KMS-11 (cell line): ENCODE data around the gene JAKMIP1.

Source experiments
- H2AFZ ChIP-seq: fragments of 200-600 bp; sonication (generic); 2 replicates; pipeline ENCODE4 v1.6.1; 2016; ENCODE audit warnings: antibody characterized with exemption, mixed run types, low read depth
- H3K27ac ChIP-seq: fragments of 200-600 bp; sonication (generic); 2 replicates; pipeline ENCODE4 v1.6.1; 2016; ENCODE audit warnings: mild to moderate bottlenecking, mixed run types
- H3K27me3 ChIP-seq: fragments of 200-600 bp; sonication (generic); 2 replicates; pipeline ENCODE4 v1.6.1; 2017; ENCODE audit warnings: mild to moderate bottlenecking, low read depth, mixed run types, moderate library complexity; ENCODE audit not compliant: insufficient read depth
- H3K36me3 ChIP-seq: fragments of 200-600 bp; sonication (generic); 2 replicates; pipeline ENCODE4 v1.6.1; 2017; ENCODE audit warnings: mild to moderate bottlenecking, mixed run types; ENCODE audit not compliant: insufficient read depth
- H3K4me1 ChIP-seq: fragments of 200-600 bp; sonication (generic); 2 replicates; pipeline ENCODE4 v1.6.1; 2016; ENCODE audit warnings: mild to moderate bottlenecking, low read depth, mixed run types; ENCODE audit not compliant: poor library complexity, severe bottlenecking
- H3K4me2 ChIP-seq: fragments of 200-600 bp; sonication (generic); 2 replicates; pipeline ENCODE4 v1.7.0; 2016; ENCODE audit warnings: mild to moderate bottlenecking, mixed run types
- H3K4me3 ChIP-seq: fragments of 200-600 bp; sonication (generic); IDR thresholded peaks from 2 replicates; pipeline ENCODE4 v1.6.1; 2017; ENCODE audit warnings: low read depth, low read length, mixed read lengths; ENCODE audit not compliant: insufficient read depth
- H3K79me2 ChIP-seq: fragments of 200-600 bp; sonication (generic); 2 replicates; pipeline ENCODE4 v1.6.1; 2016; ENCODE audit warnings: low read depth, mixed run types; ENCODE audit not compliant: insufficient read depth
- H3K9ac ChIP-seq: fragments of 200-600 bp; sonication (generic); 2 replicates; pipeline ENCODE4 v1.6.1; 2016; ENCODE audit warnings: mild to moderate bottlenecking, mixed run types
- H4K20me1 ChIP-seq: fragments of 200-600 bp; sonication (generic); 2 replicates; pipeline ENCODE4 v1.6.1; 2016; ENCODE audit warnings: mild to moderate bottlenecking, mixed run types; ENCODE audit not compliant: insufficient read depth
- CTCF ChIP-seq: fragments of 200-600 bp; sonication (generic); conservative IDR thresholded peaks from 2 replicates; pipeline ENCODE4 v1.6.1; 2017; ENCODE audit warnings: low read depth, mild to moderate bottlenecking, antibody characterized with exemption, low read length, moderate library complexity, mixed read lengths

The JAKMIP1 gene

DNA sequence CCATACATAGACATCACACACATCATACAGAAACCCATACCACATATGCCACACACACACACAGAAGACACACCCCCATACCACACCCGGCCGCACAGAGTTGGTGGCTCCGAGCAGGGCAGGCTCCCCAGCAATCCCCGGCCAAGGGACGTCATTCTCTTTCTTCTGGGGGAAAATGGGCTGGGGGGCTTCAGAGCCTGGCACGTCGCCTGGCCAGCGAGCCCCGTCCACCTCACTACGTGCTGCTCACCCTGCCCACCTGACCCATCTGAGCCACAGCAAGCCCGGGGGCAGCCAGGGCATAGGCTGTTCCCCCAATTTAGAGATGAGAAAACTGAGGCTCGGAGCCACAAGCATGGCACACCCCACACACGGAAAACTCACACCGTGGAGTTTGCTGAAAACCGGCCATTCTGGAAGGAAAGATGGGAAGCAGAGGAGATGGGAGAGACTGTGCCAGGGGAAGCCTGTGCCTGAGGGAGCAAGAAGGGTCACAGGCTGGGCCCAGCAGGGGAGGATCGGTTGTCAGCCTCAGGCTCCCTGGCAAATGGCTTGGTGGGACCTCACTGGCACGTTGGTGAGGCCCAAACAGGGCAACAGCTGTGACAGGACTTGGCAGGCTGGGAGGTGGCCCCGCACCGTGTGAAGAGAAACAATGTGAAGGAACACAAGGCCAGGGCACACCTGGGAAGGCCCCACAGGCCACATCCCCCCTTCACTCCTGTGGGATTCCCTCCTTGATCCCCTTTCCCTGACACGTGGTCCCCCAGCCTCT lies 73.2 kb downstream of the JAKMIP1 start:
- no peak for TF ChIP-seq CTCF
- H3K4me3 ChIP-seq = no peak overlapping the region
- no peaks in the 10 kb centered on the region for H3K27me3 ChIP-seq
- H3K36me3 ChIP-seq = no peaks in the 10 kb centered on the region
- H3K4me1 ChIP-seq = no peaks in the 10 kb centered on the region
- H3K27ac ChIP-seq = no peak overlapping the region
- H3K4me2 ChIP-seq = no peak overlapping the region
- H2AFZ ChIP-seq = no peak overlapping the region
- no peak overlapping the region for H3K9ac ChIP-seq
- H4K20me1 ChIP-seq = no peaks in the 10 kb centered on the region
- no peaks in the 10 kb centered on the region for H3K79me2 ChIP-seq

DNA sequence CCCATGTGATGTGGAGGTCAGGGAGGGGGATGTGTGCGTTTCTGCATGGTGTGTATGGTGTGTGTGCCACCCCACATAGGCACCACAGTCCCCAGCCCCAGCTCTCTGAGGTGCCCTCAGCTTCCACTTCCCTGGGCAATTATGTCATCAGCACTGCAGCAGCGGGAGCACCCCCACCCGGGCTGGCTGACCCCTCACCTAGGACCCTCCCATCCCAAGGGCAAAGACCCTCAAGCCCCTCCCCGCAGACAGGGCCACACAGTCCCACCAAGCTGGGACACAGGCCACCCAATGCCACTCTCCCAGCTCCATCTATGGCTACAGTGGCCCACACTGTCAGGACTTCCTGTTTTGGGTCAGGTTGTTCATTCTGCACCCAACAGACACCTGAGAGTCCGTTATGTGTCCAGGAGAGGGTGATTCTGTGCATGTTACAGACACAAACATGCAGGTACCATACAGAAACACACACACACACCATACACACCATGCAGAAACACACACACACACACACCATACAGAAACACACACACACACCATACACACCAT lies 75.2 kb downstream of the JAKMIP1 start:
- H3K27ac ChIP-seq = no peak overlapping the region
- H3K4me3 ChIP-seq = no peak overlapping the region
- H3K4me2 ChIP-seq = no peak overlapping the region
- no peak overlapping the region for H3K9ac ChIP-seq
- H4K20me1 ChIP-seq = no peaks in the 10 kb centered on the region
- H3K4me1 ChIP-seq = no peaks in the 10 kb centered on the region
- H3K79me2 ChIP-seq = no peaks in the 10 kb centered on the region
- H3K36me3 ChIP-seq = no peaks in the 10 kb centered on the region
- no peaks in the 10 kb centered on the region for H3K27me3 ChIP-seq
- TF ChIP-seq CTCF = no peak
- H2AFZ ChIP-seq = no peak overlapping the region

DNA sequence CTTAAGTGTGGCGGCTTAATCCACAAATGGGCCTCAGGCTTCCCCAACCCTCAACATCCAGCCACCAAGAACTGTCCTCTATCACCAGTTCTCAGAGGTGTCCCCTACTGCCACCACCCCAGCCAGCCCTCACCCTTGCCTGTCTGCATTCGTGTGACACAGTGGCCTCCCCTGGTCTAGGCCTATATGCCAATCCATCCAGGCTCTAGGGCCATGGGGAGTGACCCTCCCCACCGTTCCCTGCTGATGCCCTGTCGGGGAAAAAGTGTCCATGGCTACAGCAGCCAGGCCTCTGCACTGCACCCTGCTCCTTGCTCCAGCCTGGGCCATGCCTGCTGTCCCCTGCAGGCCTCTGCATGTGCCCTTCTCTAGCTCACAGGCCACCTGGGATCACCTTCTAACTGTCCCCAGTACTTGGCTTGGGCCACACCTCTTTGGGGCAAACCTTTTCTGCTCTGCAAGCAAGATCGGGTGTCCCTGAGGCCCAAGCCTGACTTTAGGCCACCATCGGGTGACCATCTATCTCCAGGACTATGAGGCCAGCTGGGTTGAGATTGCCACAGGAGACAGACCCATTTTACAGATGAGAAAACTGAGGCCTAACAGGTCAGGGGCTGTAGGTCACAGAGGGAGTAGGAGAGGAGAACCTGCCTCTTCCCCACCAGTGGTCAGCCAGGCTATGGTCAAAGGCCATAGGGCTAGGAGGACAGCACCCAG lies 75.8 kb downstream of the JAKMIP1 start:
- Histone ChIP-seq H3K4me2 (no peak overlapping the region), H2AFZ (no peak overlapping the region), H3K4me3 (no peak overlapping the region), H3K27me3 (no peaks in the 10 kb centered on the region), H3K79me2 (no peaks in the 10 kb centered on the region), H3K9ac (no peak overlapping the region), H4K20me1 (no peaks in the 10 kb centered on the region), H3K27ac (no peak overlapping the region), H3K36me3 (no peaks in the 10 kb centered on the region), H3K4me1 (no peaks in the 10 kb centered on the region)
- TF ChIP-seq CTCF = no peak

DNA sequence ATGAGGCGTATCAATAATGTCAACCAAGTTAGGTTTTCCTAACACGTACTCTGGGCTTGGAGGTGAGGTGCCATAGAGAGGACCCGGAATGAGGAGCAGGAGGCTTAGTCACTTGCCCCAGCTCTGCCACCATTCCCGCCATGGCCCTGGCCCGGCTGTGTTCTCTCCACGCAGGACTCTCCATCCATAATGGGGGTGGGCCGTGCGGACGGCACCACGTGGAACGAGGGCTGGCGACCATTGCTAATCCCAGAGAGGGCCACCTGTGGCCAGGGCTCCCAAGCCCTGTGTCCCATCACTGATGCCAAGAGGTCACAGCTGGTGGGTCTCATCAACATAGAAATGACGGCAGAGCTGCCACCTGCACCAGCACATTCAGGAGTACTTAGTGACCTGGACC lies 76.4 kb downstream of the JAKMIP1 start:
- Histone ChIP-seq H3K4me3 (no peak overlapping the region), H3K4me2 (no peak overlapping the region), H4K20me1 (no peaks in the 10 kb centered on the region), H3K36me3 (no peaks in the 10 kb centered on the region), H2AFZ (no peak overlapping the region), H3K27me3 (no peaks in the 10 kb centered on the region), H3K4me1 (no peaks in the 10 kb centered on the region), H3K9ac (no peak overlapping the region), H3K79me2 (no peaks in the 10 kb centered on the region), H3K27ac (no peak overlapping the region)
- TF ChIP-seq CTCF = no peak
